PC-9 (cell line): ENCODE data around the gene RCOR3. TPM values are rescaled to one million over a fixed set of nuclear protein-coding genes. Genes with fewer than 3 reads are reported as not detected.
"Not testable (repeated sequence)": the region's sequence is repeated elsewhere in the genome, so short reads cannot be mapped to it uniquely, and the experiment has no call there.

ENCODE experiments used
- BruUV-seq: library from RNA; stranded (reverse); fragments of 400-500 nt; replicated peaks from 2 replicates; lab custom pipeline; 2021; lab: Mats Ljungman, UMichigan
- CTCF ChIA-PET: fragments of 300-600 bp; sonication (Branson Sonifier 250); formaldehyde crosslinking; loops from one replicate; lab custom pipeline; 2022; ENCODE audit warnings: antibody characterized with exemption; lab: Charles Lee
- POLR2A ChIA-PET: fragments of 300-600 bp; sonication (Branson Sonifier 250); formaldehyde crosslinking; loops from one replicate; lab custom pipeline; 2022; ENCODE audit warnings: antibody characterized with exemption; ENCODE audit not compliant: unreplicated experiment; lab: Charles Lee
- DNase-seq, 2 experiments: peaks; one replicate each; pipeline versions ENCODE4 v3.0.0 to v3.0.0-alpha.2; 2015 to 2022; ENCODE audit warnings: mixed read lengths in 1 of 2
- H2AFZ ChIP-seq: fragments of 200-600 bp; sonication (generic); 2 replicates; pipeline ENCODE4 v1.8.1; 2017; ENCODE audit warnings: antibody characterized with exemption
- H3F3A ChIP-seq: fragments of 200-600 bp; sonication (generic); 2 replicates; pipeline ENCODE4 v1.8.1; 2017; ENCODE audit warnings: antibody characterized with exemption, mild to moderate bottlenecking, low read depth; ENCODE audit not compliant: insufficient read depth
- H3K27ac ChIP-seq: fragments of 200-600 bp; sonication (generic); 2 replicates; pipeline ENCODE4 v1.6.1; 2016; ENCODE audit warnings: mixed run types
- H3K27me3 ChIP-seq: fragments of 200-600 bp; sonication (generic); 2 replicates; pipeline ENCODE4 v1.6.1; 2016; ENCODE audit warnings: low read depth, mixed run types; ENCODE audit not compliant: insufficient read depth
- H3K36me3 ChIP-seq: fragments of 200-600 bp; sonication (generic); 2 replicates; pipeline ENCODE4 v1.6.1; 2016; ENCODE audit warnings: low read depth, mixed run types
- H3K4me1 ChIP-seq: fragments of 200-600 bp; sonication (generic); replicated peaks from 2 replicates; pipeline ENCODE4 v1.6.1; 2016; ENCODE audit warnings: mixed run types; ENCODE audit not compliant: insufficient read depth
- H3K4me2 ChIP-seq: fragments of 200-600 bp; sonication (generic); 2 replicates; pipeline ENCODE4 v1.6.1; 2017; ENCODE audit warnings: mixed run types
- H3K4me3 ChIP-seq: fragments of 200-600 bp; sonication (generic); 2 replicates; pipeline ENCODE4 v1.6.1; 2016; ENCODE audit warnings: mixed run types
- H3K79me2 ChIP-seq: fragments of 200-600 bp; sonication (generic); 2 replicates; pipeline ENCODE4 v1.6.1; 2017; ENCODE audit warnings: low read depth, mixed run types
- H3K9me2 ChIP-seq: fragments of 200-600 bp; sonication (generic); 2 replicates; pipeline ENCODE4 v1.8.1; 2017; ENCODE audit warnings: mild to moderate bottlenecking; ENCODE audit not compliant: insufficient read depth
- H3K9me3 ChIP-seq: fragments of 200-600 bp; sonication (generic); 2 replicates; pipeline ENCODE4 v1.8.1; 2016; ENCODE audit warnings: low read depth; ENCODE audit not compliant: insufficient read depth
- H4K20me1 ChIP-seq: fragments of 200-600 bp; sonication (generic); 2 replicates; pipeline ENCODE4 v1.8.1; 2017; ENCODE audit not compliant: insufficient read depth
- CTCF ChIP-seq: fragments of 200-600 bp; sonication (generic); conservative IDR thresholded peaks from 2 replicates; pipeline ENCODE4 v1.6.1; 2017; ENCODE audit warnings: mixed run types, antibody characterized with exemption, mild to moderate bottlenecking, moderate library complexity
- EZH2 ChIP-seq: fragments of 200-600 bp; sonication (generic); IDR thresholded peaks from 2 replicates; pipeline ENCODE4 v1.8.0; 2017; ENCODE audit warnings: antibody characterized with exemption, low read depth
- intact Hi-C: fragments of 100-400 bp; cut with micrococcal nuclease; formaldehyde crosslinking; loops from one replicate; pipeline ENCODE4 v1.10.0; 2022; ENCODE audit not compliant: unreplicated experiment
- total RNA-seq: library from RNA; stranded (reverse); gene quantifications from 2 replicates; pipeline ENCODE4 v1.2.3, GENCODE V29; 2021

The RCOR3 gene
- total RNA-seq, 1 experiment from 2014 or later, result 48.7 TPM

DNA sequence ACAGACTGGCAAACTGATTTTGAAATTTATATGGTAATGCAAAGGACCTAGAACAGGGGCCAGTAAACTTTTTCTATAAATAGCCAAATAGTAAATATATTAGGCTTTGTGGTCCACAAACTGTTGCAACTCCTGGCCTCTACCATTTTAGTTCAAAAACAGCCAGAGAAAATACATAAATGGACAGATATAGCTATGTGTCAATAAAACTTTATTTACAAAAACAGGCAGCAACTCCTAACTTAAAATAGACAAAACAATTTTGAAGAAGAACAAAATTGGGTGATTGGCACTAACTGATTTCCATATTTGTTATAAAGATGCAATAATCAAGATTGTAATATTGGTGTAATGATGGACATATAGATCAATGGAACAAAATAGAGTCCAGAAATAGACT lies 60.7 kb downstream of the RCOR3 start:
- Histone ChIP-seq H3K9me3 (no peaks in the 10 kb centered on the region), H3K4me1 (no peaks in the 10 kb centered on the region), H3K9me2 (no peaks in the 10 kb centered on the region), H2AFZ (no peak overlapping the region), H3K36me3 (peaks cover 9% of the 10 kb centered on the region; the same call in 1 of the 2 replicates), H3F3A (peaks cover 15% of the 10 kb centered on the region; the same call in 1 of the 2 replicates), H3K79me2 (no peaks in the 10 kb centered on the region), H3K27me3 (no peaks in the 10 kb centered on the region), H3K4me3 (no peak overlapping the region), H3K4me2 (no peak overlapping the region), H3K27ac (no peak overlapping the region), H4K20me1 (no peaks in the 10 kb centered on the region)
- no peak for TF ChIP-seq EZH2
- TF ChIP-seq CTCF, result no peak
- BruUV-seq, result no TSS peak
- ChIA-PET POLR2A (no interaction called here), CTCF (no interaction called here)
- DNase-seq, result no peak
- intact Hi-C loops, result no loop called here

- Histone ChIP-seq H2AFZ (no peak overlapping the region), H3K9me2 (no peaks in the 10 kb centered on the region), H3K79me2 (no peaks in the 10 kb centered on the region), H3K9me3 (no peaks in the 10 kb centered on the region), H3F3A (peaks cover 15% of the 10 kb centered on the region; the same call in 1 of the 2 replicates), H3K4me3 (no peak overlapping the region), H3K4me2 (no peak overlapping the region), H3K4me1 (no peaks in the 10 kb centered on the region), H3K27ac (no peak overlapping the region), H3K36me3 (no peaks in the 10 kb centered on the region), H4K20me1 (no peaks in the 10 kb centered on the region), H3K27me3 (no peaks in the 10 kb centered on the region)
- DNase-seq, result no peak
- no TSS peak for BruUV-seq
- CTCF ChIA-PET, result no interaction called here
- TF ChIP-seq EZH2 (no peak), CTCF (no peak)
- intact Hi-C loops, result no loop called here
- POLR2A ChIA-PET, result no interaction called here
Observed at GRCh38 chr1:211320980-211321379, 61.8 kb downstream of the RCOR3 start.

- DNase-seq, H3K4me2 ChIP-seq, H3K27ac ChIP-seq, BruUV-seq, H3K79me2 ChIP-seq, H3K36me3 ChIP-seq, H3K4me3 ChIP-seq, H3K4me1 ChIP-seq, H3K27me3 ChIP-seq, H4K20me1 ChIP-seq, POLR2A ChIA-PET, H2AFZ ChIP-seq, H3K9me2 ChIP-seq, intact Hi-C loops, H3K9me3 ChIP-seq: not testable (repeated sequence)
- CTCF ChIA-PET, result interaction anchor here (0.7 kb wide), 1 partner anchor 376 kb away, joined by 3 read pairs; no protein-coding TSS in a partner anchor
- H3F3A ChIP-seq, result peaks cover 15% of the 10 kb centered on the region; the same call in 1 of the 2 replicates
Observed at GRCh38 chr1:211321646-211322045, 62.5 kb downstream of the RCOR3 start.
